Measurements from ENCODE around the gene TNRC6C. TPM values are rescaled to one million over a fixed set of nuclear protein-coding genes. Genes with fewer than 3 reads are reported as not detected.

The TNRC6C gene
- polyA plus RNA-seq, 3 donors: 0.38 to 0.80 (median 0.46) TPM

DNA sequence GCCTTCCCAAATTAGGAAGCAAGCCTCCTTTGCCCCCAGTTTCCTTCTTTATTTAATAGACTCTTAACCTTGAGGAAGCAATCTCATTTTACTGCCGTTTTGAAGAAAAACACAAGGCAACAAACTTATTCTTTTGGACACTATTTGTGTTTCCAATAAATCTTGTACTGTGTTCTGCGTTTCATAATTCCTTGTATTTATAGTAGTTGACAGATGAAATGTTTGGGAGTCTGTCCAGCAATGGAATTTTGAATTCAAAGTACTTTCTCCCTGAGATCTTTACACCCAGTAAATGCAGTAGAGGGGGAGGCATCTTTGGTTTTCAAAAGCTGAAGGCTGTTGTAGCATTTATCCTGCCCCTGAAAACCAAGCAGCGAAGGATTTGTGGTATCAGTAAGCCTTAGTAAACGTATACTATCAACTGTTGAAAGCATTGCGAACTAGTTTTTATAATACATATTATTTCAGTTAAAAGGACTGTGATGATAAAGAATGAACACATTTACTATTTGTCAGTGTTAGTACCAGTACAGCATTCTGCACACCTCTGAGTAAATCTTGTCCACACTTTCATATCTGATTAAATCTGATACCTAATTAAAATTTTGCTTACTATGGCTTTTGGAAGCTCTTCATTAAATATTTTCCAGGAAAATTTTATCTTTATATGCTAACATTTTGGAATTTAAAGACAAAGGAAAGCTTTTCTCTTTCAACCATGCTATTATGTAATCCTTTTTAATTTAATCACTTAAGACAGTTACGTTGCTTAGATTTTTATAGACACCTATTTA is 83.1 kb downstream of the TNRC6C start:
- Mint-ChIP-seq H3K4me3 (peak overlapping the region; percentile 86 to 94), H3K36me3 (peaks cover 17 to 35% of the 10 kb centered on the region in 2 donors), H3K9me3 (peaks cover 0 to 4% (median 0%) of the 10 kb centered on the region in 7 donors), H3K27me3 (ENCODE audit: low read depth in 3 of 3) (peaks cover 0 to 2% (median 0%) of the 10 kb centered on the region in 3 donors), H3K27ac (peak overlapping the region in 6 of 7 donors; percentile 63 to 88 (median 75)), H3K4me1 (peaks cover 23% of the 10 kb centered on the region)
- Histone ChIP-seq H3K9ac (ENCODE audit: insufficient read depth, low read length, poor library complexity, severe bottlenecking) (peak overlapping the region; percentile 74), H2AFZ (ENCODE audit: insufficient read depth, low read depth, low read length, poor library complexity, severe bottlenecking) (peak overlapping the region; percentile 83), H3K27ac (ENCODE audit: low read depth in 1 of 2, low read length in 2 of 2) (peak overlapping the region; percentile 32 to 69), H4K20me1 (ENCODE audit: insufficient read depth, low read length) (no peaks in the 10 kb centered on the region), H3K27me3 (ENCODE audit: control insufficient read depth in 2 of 2, insufficient read depth in 2 of 2, low read length in 2 of 2) (no peaks in the 10 kb centered on the region), H3K36me3 (replicated peaks in 1 of 2; ENCODE audit: control insufficient read depth in 1 of 2, insufficient read depth in 2 of 2, low read length in 2 of 2) (peaks cover 3 to 9% of the 10 kb centered on the region in 2 donors), H3K4me3 (replicated peaks in 1 of 3; ENCODE audit: low read depth in 2 of 3, low read length in 3 of 3) (peak overlapping the region; percentile 54 to 81 (median 67)), H3K9me3 (replicated peaks in 1 of 2; ENCODE audit: control insufficient read depth in 1 of 2, insufficient read depth in 1 of 2, low read length in 2 of 2) (no peaks in the 10 kb centered on the region), H3K4me2 (replicated peaks; ENCODE audit: extremely low read depth, low read length, poor library complexity, severe bottlenecking) (peak overlapping the region; percentile 75), H3K4me1 (ENCODE audit: control insufficient read depth in 1 of 2, insufficient read depth in 2 of 2, low read length in 2 of 2) (peaks cover 7 to 19% of the 10 kb centered on the region in 2 donors), H3K79me2 (ENCODE audit: insufficient read depth, low read length) (peaks cover 8% of the 10 kb centered on the region)
- no CpG with 5 or more reads among the region's 6 CpGs for WGBS (ENCODE audit: insufficient coverage)
- intact Hi-C loops (cut with micrococcal nuclease): no loop called here
- DNase-seq: no peak
- TF ChIP-seq, protein P1, sequence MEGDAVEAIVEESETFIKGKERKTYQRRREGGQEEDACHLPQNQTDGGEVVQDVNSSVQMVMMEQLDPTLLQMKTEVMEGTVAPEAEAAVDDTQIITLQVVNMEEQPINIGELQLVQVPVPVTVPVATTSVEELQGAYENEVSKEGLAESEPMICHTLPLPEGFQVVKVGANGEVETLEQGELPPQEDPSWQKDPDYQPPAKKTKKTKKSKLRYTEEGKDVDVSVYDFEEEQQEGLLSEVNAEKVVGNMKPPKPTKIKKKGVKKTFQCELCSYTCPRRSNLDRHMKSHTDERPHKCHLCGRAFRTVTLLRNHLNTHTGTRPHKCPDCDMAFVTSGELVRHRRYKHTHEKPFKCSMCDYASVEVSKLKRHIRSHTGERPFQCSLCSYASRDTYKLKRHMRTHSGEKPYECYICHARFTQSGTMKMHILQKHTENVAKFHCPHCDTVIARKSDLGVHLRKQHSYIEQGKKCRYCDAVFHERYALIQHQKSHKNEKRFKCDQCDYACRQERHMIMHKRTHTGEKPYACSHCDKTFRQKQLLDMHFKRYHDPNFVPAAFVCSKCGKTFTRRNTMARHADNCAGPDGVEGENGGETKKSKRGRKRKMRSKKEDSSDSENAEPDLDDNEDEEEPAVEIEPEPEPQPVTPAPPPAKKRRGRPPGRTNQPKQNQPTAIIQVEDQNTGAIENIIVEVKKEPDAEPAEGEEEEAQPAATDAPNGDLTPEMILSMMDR (IDR thresholded peaks at IDR 0.05): no peak

DNA sequence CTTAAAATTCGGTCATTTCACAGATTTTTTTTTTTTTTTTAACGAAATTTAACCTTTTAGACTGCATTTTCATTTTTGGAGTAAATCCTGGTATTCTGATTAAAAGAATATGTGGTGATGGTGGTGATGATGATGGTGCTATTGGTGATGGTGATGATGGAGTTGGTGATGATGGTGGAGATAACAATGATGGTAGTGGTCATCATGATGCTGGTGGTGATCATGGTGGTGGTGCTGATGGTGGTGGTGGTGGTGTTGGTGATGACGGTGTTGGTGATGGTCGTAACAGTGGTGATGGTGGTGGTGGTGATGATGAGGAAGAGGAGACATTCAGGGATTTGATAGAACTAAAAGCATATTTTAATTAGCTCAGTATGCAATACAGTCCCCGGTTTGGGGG is 84.0 kb downstream of the TNRC6C start:
- peaks cover 27% of the 10 kb centered on the region for H3K4me1 Mint-ChIP-seq
- Histone ChIP-seq H3K27ac (ENCODE audit: low read depth in 1 of 2, low read length in 2 of 2) (no peak overlapping the region), H3K27me3 (ENCODE audit: control insufficient read depth in 2 of 2, insufficient read depth in 2 of 2, low read length in 2 of 2) (no peaks in the 10 kb centered on the region), H3K9me3 (replicated peaks in 1 of 2; ENCODE audit: control insufficient read depth in 1 of 2, insufficient read depth in 1 of 2, low read length in 2 of 2) (no peaks in the 10 kb centered on the region), H4K20me1 (ENCODE audit: insufficient read depth, low read length) (no peaks in the 10 kb centered on the region), H2AFZ (ENCODE audit: insufficient read depth, low read depth, low read length, poor library complexity, severe bottlenecking) (no peak overlapping the region), H3K4me2 (replicated peaks; ENCODE audit: extremely low read depth, low read length, poor library complexity, severe bottlenecking) (no peak overlapping the region), H3K9ac (ENCODE audit: insufficient read depth, low read length, poor library complexity, severe bottlenecking) (no peak overlapping the region), H3K4me3 (replicated peaks in 1 of 3; ENCODE audit: low read depth in 2 of 3, low read length in 3 of 3) (no peak overlapping the region), H3K36me3 (replicated peaks in 1 of 2; ENCODE audit: control insufficient read depth in 1 of 2, insufficient read depth in 2 of 2, low read length in 2 of 2) (peaks cover 0 to 2% of the 10 kb centered on the region in 2 donors), H3K4me1 (ENCODE audit: control insufficient read depth in 1 of 2, insufficient read depth in 2 of 2, low read length in 2 of 2) (peaks cover 7 to 19% of the 10 kb centered on the region in 2 donors), H3K79me2 (ENCODE audit: insufficient read depth, low read length) (peaks cover 8% of the 10 kb centered on the region)
- TF ChIP-seq, protein P1 (IDR thresholded peaks at IDR 0.05): no peak
- intact Hi-C loops (cut with micrococcal nuclease): no loop called here
- no peak overlapping the region for H3K4me3 Mint-ChIP-seq
- no peak for DNase-seq
- peaks cover 12 to 29% of the 10 kb centered on the region in 2 donors for H3K36me3 Mint-ChIP-seq
- peaks cover 0 to 2% (median 0%) of the 10 kb centered on the region in 3 donors for H3K27me3 Mint-ChIP-seq (ENCODE audit: low read depth in 3 of 3)
- H3K9me3 Mint-ChIP-seq: peaks cover 0 to 4% (median 0%) of the 10 kb centered on the region in 7 donors
- WGBS (ENCODE audit: insufficient coverage): 100% methylated on average over 3 of the region's 5 CpGs
- no peak overlapping the region for H3K27ac Mint-ChIP-seq

Measured in CD14-positive monocyte (primary cell).